Medulla oblongata (tissue), 1 donor: ENCODE measurements around the gene KLHDC10.
"Not testable (repeated sequence)": the region's sequence is repeated elsewhere in the genome, so short reads cannot be mapped to it uniquely, and the experiment has no call there.

Experiments used
- DNase-seq: peaks from one replicate; pipeline ENCODE4 v3.0.0-alpha.2; 2015; ENCODE audit errors: extremely low spot score

Gene KLHDC10

DNA sequence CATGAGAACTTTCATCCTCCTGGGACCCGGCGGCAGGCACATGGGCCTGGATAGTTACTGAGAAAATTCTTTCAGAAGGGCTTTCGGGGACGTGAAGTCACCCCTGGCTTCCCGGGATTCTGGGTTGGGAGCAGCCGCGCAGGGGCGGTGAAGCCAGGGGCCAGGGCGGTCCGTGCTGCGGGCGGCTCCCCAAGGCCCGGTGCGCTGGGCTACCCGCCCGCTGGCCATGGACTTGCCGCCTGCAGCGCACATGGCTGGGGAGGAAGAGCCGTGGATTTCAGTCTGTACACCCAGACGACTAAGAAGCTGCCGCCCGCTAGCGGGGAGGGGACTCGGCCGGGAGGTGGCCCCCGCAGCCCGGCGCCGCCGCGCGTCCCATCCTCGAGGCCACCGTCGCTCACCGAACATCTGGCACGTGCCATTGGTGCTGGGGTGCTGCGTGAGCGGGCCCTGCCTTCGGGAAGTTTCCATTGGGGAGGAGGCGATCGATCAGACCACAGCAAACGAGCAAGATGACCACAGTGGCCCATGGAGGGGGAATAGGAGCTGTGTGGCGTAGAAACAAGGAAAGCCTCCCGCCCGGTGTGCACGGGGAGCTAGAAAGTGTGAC is 70.3 kb downstream of the KLHDC10 start:
- no peak for DNase-seq

DNA sequence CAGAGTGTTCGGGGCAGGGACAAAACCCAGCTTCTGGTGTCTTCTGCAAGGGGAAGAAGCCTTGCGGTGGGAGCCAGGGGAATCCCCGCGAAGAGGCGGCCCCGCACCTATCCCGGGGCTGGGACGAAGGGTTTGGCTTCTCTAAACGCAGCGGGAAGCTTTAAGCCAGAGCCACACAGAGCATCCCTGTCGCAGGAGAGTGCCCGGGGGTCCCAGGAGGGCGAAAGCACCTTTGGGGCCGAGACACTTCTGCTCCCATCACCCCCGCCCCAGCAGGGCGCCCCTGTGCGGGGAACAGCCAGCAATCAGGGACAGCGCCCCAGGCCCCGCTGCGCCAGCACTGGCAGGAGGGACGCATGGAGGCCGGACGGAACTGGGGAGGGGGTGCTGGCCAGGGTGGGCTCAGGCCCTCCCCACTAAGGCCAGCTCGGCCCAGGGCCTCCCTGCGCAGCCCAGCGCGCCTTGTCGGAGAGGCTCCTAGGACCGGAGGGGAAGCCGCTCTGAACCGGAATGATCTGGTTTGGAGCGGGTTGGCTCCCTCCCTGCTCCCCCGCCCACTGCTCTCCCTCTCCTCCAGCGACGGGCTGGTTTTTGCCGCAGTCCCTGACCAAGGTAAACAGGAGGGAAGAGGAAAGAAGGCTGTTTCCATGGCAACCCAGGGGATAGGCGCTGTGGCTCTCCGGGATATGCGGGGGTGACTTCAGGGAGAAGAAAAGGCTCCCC is 71.0 kb downstream of the KLHDC10 start:
- DNase-seq = peak; percentile 77

DNA sequence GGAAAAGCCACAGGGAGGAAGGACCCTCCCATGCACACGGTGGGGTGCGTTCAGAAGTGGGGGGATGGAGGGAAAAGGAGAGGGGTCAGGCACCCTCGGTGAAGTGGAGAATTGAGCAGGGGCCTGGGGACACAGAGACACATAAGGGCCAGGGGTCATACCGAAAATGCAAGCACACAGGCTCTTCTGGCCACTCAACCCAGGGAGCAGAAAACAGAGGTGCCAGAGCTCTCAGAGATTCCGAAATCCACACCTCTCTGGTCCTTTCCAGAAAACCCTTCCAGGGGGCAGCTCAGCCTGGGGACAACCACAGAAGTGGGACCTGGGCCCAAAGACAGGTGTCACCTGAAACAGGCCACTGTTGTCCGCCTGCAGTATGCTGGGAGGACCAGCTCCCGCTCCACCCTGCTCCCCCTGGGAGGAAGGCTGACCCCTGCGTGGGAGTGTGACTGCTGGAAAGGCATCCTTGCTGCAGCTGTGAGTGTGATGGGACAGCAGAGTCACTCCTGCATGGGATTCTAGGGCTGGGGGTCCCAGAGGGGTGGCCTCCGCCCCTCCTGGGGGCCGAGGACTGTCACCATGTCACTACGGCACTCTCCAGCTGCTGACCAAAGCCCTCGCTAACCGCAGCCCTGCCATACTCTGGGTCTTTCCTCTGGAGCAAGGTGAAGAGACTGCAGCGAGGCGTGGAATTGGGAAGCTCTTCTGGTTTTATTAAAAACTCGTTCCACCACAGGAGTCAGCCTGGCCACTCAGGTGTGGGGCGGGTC is 71.7 kb downstream of the KLHDC10 start:
- no peak for DNase-seq

DNA sequence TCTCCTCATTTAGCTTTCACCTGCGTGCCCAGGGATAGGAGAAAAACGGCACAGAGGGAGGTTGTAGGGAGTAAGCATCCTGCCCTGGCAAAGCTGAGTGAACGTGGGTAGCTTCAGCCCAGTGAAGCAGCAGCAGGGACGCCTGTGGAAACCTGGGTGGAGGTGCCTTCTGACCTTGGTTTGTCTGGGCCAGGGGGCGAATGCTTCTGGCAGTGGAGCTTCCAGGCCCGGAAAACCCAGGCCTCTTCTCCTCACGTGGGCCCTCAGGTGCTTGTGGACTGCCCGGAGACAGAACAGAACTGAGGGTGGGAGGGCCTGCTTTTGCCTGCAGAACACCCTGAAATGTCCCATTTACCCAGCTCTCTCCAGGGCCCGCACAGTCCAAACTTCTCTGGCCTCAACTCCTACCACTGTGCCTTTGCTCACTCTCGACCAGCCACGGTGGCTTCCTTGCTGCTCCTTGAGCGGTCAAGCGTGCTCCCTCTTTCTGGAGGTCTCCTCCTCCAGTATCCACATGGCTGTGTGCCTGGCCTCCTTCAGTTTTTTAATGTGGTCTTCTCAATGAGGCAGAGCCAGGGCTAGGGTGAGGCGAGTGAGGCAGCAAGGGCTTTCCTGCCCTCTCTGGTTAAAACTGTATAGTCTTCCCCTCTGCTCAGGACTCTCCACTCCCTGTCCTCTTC is 72.5 kb downstream of the KLHDC10 start:
- no peak for DNase-seq

DNA sequence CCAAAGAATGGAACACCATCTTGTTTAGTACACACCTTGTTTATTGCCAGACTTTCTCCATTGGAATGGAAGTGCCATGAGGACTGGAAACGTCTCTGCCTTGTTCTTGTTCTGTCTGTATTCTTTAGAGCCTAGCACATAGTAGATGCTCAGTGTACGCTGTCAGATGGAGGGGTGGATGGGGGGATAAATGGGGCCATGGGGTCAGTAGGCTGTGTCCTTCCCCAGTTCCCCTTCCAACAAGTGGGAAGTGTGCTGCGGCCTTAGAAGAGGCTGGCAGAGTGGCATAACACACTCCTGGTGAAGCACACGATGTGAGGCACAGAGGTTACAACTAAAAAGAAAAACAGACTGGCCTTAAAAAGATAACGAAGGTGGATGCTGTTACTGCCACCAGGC is 73.0 kb downstream of the KLHDC10 start:
- no peak for DNase-seq

DNA sequence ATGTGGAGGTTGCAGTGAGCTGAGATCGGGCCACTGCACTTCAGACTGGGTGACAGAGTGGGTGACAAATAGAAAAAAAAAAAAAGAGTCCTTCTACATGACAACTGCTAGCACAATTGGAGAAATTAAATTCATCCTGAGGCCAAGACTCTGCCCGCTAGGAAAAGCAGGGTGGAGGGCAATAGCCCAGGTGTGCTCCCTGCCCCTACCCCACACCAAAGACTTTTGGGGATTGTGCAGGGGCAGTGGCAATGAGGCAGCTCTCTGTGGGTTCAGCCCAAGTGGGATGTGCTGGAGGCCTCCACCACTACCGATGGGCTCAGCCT is 73.6 kb downstream of the KLHDC10 start:
- no peak for DNase-seq

DNA sequence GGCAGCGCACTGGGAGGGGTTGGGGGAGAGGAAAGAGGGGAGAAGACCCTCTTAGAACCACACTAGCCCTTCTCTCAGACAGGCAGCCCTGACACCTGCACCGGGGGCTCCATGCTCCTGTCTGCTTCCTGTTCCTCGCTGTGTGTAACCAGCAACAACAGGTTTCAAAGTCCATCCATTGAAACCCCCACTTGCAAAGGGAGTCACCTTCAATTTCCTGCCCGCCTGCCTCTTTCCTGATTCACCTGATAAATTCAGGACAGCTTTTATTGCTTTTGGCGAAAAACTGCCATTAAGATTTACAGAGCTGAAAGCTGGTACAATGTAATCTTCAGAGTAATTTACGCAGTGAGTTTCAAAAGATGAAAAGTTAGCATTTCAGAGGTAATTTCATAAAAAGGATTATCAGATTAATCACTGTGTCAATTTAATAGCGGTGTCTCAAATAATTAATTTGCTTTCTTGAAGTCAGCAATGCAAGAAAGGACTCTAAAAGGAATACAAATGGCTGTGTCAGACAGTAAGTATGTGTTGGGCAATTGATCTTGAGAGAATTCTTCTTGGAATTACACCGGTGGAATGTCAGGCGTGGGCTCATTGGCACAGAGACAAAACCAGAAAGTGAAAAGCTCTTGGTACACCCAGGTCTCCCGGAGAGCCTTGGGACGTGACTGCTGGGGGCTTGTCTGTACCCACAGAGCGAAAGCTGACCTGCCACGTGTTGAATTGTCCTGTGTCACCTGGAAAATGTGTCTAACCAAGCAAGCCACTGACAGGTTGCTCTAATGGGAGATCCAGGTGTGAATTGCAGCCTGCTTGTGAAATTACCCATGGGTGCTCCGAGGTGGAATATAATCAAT is 74.2 kb downstream of the KLHDC10 start:
- no peak for DNase-seq

DNA sequence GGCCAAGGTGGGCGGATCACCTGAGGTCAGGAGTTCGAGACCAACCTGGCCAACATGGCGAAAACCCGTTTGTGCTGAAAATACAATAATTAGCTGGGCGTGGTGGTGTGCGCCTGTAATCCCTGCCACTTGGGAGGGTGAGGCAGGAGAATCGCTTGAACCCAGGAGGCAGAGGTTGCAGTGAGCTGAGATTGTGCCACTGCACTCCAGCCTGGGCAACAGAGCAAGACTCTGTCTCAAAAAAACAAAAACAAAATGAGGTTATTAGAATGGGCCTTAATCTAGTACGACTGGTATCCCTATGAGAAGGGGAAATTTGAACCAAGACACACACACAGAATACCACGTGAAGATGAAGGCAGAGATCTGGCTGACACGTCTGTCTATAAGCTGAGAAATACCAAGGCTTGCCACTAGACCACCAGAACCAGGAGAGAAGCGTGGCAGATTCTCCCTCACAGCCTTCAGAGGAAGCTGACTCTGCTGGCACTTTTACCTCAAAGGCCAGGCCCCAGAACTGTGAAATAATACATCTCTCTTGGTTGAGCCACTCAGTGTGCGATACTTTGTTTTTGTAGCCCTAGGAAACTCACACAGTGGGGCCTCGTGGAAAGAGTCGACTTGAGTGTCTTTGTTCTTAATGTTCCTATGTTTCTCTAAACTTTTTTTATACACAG is 75.2 kb downstream of the KLHDC10 start:
- no peak for DNase-seq

DNA sequence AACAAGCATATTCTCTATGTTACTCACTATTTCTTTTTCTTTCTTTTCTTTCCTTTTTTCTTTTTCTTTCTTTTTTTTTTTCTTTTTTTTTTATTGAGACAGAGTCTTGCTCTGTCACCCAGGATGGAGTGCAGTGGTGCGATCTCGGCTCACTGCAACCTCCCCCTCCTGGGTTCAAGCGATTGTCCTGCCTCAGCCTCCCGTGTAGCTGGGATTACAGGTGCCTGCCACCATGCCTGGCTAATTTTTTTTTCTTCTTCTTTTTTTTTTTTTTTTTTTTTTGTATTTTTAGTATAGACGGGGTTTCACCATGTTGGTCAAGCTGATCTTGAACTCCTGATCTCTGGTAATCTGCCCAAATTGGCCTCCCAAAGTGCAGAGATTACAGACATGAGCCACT is 75.8 kb downstream of the KLHDC10 start:
- DNase-seq = not testable (repeated sequence)

DNA sequence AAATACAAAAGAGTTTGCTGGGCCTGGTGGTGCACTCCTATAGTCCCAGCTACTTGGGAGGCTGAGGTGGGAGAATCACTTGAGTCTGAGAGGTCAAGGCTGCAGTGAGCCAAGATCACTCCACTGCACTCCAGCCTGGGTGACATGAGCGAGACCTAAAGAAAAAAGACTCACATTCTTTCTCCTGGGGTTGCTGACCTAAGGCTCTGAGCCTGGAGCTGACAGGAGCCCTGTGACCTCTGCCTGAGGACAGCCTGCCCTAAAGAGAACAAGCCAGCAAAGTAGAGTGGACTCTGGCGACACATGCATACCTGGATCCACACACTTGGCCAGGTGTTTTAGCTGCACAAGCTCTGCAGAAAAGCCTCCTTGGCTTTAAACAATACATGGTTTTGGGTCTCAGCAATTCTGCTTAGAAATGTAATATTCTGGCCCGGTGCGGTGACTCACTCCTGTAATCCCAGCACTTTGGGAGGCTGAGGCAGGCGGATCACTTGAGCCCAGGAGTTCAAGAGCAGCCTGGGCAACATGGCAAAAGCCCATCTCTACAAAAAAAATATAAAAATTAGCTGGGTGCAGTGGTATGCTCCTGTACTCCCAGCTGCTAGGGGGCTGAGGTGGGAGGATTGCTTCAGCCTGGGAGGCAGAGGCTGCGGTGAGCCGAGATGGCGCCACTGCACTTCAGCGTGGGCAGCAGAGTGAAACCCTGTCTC is 76.5 kb downstream of the KLHDC10 start:
- no peak for DNase-seq

DNA sequence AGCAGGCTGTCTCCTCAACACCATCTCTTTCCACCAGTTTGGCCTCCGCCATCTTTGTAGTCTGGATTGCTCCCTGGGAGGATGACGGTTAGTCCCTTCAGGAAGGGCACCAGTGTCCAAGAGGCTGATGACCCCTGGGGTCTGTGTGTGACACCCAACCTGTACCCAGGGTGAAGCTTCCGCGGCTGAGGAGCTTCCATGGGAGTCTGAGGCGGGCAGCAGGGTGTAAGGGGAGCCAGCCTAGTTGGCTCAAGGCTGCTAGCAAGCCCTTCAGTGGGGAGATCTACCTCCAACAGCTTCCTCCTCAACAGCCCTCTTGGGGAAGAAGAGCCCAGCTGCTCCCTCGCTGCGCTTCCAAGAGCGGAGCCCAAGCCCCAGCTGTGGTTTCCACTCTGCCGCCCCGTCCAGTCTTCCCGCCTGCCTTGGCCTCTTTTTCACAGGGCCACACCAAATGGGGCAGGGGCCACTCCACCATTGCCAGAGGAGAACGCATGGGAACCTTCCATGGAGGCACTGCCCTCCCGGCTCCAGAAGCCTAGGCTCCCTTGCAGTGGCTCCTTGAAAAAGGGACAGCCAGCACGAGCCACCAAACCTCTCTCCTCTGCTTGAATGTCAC is 77.5 kb downstream of the KLHDC10 start:
- no peak for DNase-seq

DNA sequence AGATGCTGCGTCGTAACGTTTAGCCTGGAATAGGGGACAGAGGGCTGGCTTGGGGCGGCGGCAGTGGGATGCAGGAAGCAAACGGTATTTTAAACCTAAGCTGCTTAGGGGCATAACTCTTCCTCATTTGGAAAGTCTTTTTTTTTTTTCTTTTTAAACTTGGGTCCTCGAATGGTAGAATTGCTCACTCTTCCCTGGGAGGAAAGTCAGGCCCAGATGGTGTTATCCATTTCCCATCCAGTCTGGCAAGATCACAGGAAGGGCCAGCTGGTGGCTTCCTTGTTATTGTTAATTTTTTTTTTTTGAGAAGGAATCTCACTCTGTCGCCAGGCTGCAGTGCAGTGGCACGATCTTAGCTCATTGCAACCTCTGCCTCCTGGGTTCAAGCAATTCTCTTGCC is 78.2 kb downstream of the KLHDC10 start:
- DNase-seq = no peak

DNA sequence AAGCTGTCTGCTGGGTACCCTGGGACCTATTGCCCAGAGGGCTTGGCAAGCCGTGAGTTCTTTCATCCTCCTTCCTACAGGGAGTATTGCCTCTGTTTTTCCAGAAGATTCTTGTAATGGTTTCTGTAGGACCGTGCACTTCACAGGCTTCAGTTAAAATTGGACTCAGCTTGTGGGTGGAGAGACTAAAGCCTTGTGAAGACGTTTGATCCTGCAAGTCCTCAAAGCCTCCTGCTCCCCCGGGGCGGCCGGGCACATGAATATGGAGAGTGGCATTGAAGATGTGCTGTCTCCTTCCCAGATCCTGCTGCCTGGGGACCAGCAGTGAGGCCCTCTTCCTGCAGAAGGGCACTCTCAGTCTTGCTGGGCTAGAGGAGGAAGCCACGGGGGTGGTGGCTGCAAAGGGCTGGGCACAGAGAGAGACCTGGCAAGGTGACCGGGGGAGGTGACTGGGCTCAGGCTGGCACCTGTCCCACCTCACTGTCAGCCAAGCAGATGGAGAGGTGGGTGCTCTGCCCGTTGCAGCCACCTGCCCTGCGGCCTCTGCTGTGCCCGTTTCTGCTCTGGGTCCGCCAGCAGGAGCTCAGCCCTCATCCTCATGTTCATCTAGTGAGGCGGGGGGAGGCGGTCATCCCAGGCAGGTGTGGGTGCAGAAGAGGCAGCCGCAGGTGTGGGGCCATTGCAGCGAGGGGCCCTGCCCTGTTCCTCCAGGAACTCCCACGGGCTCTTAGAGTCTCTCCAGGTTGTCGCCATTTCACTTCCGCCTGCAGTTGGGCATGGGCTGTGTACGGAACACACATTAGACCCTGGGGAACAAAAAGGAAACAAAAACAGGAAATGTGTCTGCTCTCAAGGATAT is 79.2 kb downstream of the KLHDC10 start:
- DNase-seq = no peak

DNA sequence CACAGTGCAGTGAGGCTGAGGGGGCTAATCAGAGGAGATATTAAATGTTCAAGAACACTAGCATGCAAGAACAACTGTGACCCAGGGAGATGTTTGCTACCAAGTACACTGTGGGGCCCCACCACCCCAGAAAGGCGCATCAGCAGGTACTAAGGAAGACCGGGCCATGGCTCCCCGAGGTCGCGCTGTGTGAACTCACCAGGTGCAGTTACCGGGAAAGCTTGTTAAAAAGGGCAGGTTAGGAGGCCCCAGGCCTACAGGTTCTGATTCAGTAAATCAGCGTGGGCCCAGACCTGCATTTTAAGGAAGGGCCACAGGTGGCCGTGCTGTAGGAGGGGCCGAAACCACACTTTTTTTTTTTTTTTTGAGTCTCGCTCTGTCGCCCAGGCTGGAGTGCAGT is 80.3 kb downstream of the KLHDC10 start:
- no peak for DNase-seq

DNA sequence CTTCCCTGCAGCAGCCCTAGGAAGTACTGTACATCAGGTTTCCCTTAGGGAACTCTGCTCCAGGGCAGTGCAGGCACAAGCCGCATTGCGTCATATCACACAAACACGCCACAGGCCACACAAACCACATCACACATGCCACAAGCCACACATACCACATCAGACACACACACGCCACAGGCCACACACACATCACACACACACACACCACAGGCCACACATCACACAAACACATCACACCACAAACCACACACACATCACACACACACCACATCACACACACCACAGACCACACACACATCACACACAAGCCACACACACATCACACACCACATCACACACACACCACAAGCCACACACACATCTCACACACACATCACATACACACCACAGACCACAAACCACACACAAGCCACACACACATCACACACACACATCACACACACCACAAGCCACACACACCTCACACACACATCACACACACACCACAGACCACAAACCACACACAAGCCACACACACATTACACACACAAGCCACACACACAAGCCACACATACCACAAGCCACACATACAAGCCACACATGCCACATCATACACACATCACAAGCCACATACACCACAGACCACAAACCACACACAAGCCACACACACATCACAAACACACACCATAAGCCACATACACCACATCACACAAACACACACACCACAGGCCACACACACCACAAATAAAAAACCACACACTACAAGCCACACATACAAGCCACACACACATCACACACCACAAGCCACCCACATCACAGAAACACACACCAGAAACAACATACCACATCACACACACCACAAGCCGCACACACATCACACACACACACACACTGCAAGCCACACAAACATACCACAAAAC is 81.5 kb downstream of the KLHDC10 start:
- DNase-seq = no peak

DNA sequence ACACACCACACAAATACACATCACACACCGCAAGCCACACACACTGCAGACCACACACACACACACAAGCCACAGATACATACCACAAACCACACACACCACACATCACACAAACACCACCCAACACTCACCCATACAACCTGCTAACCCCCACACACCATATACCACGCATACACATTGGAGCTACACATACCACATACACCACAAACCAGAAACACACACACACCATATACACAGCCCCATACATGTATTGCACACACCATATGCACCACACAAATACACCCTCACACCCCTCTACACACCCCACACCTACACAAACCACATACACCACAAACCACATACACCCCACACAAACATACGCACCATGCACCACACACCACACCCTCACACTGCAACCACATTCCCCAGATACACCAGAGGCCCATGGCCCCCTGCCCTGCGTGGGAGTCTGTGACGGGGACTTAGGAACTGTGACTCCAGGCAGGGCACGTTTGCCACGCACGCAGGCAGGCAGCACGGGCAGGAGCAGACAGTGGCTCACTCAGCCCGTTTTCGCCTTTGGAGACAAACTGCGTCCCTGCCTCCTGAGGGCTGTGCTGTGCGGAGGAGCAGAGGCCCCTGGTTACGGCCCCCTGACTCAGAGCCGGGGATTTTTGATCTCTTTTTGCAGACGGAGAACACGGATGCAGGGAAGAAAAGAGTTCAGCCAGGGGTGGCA is 82.3 kb downstream of the KLHDC10 start:
- no peak for DNase-seq

DNA sequence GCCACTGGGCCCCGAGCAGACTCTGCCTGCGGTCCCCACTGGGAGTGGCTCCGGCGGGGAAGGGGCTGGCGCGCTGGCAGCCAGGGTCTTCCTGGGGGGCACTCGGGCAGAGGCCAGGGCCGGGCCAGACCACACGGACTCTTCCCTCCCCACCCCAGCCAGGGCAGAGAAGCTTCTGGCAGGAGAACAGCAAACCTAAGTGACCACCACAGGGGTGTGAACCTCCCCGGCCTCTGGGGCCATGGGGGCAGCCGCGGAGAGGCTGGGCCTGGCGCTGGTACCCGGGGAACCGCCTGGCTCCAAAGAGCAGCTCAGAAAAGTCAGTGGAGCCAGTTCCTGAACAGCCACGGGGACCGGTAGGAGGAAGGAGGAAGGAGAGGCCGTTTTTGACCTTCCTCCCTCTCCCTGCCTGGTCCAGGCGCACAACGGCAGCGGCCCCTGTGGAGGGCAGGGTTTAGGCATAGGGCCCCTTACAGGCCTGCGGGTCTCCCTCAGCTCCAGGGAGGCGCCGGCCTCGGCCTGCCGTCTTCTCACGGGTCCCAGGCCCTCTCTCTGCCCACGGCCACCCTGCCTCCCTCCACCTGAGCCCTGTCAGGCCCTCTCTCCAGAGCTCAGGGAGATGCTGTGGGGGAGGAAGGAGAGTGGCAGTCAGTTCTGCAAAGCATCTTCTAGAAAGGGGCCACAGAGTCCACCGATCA is 83.0 kb downstream of the KLHDC10 start:
- DNase-seq = no peak
